Glomerular endothelial cell (primary cell): ENCODE data around the gene AKR1C2. TPM values are rescaled to one million over a fixed set of nuclear protein-coding genes. Genes with fewer than 3 reads are reported as not detected.

Experiments
- DNase-seq: peaks from one replicate; pipeline ENCODE4 v3.0.0-alpha.2; 2011; ENCODE audit warnings: low read depth, low spot score; ENCODE audit errors: extremely low read depth
- total RNA-seq: library from RNA; depleted of rRNA; stranded (reverse); fragments of >200 nt; gene quantifications from 2 replicates; pipeline ENCODE4 v1.2.3, GENCODE V29; 2015

Gene AKR1C2
- total RNA-seq, 1 donor from 2014 or later, result 0.29 TPM

DNA sequence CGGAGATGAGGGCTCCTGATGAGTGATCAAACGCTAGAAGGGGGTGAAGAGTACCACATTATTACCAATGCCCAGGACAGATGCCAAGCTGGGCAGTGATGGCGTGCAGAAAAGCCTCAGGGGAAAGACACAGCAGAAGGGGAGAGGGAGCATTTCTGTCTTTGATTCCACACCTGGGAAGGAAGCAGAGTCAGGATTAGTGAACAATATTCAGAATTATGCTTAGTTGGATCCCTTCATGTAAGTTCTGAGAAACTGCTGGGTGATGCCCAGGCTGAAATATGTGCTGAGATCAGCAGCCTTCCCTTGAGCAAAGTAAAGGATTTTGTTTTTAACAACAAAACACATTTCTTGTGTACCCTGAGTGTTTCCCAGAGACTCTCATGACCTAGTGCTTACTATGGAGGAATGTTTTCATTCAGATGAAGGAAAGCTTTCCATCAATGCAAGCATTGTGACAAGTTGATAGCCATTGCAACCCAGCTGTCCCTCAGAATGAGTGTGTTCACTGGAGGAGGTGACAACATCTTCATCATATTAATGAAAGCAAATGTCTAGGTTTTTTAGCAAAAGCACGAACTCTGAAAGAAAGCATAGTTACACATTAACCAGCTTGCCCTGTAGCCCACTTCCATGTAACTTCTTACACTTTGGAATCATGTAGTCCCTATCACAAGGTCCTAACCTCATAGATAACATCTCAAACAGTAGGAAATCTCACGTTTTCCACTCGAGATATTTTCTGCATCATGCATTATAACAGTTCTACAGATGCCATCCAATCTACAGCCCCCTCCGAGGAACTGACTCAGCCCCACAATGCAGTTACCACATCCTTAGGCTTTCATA is 64.2 kb downstream of the AKR1C2 start:
- no peak for DNase-seq

Other genes starting within 250 kb of the AKR1C2 start
- 6.9 and 16.3 TPM in 2 replicates for gene AKR1E2, start 177.7 kb downstream of the AKR1C2 start, total RNA-seq
- 0.15 and 0.70 TPM in 2 replicates for gene AKR1C1, start 40.4 kb downstream of the AKR1C2 start, total RNA-seq
- gene AKR1C3, start 90.6 kb upstream of the AKR1C2 start, total RNA-seq, result 0.63 and 3.6 TPM in 2 replicates
- gene AKR1C8, start 181.3 kb upstream of the AKR1C2 start, total RNA-seq, result not detected in 2 replicates
- not detected in 2 replicates for gene AKR1C4, start 193.0 kb upstream of the AKR1C2 start, total RNA-seq